Uterine smooth muscle cell (primary cell): ENCODE results near the gene TIAM1. TPM values are rescaled to one million over a fixed set of nuclear protein-coding genes. Genes with fewer than 3 reads are reported as not detected.

Source experiments
- total RNA-seq: library from RNA; depleted of rRNA; stranded (reverse); fragments of >200 nt; gene quantifications from 2 replicates; pipeline ENCODE4 v1.2.3, GENCODE V29; 2014

The TIAM1 gene, protein sequence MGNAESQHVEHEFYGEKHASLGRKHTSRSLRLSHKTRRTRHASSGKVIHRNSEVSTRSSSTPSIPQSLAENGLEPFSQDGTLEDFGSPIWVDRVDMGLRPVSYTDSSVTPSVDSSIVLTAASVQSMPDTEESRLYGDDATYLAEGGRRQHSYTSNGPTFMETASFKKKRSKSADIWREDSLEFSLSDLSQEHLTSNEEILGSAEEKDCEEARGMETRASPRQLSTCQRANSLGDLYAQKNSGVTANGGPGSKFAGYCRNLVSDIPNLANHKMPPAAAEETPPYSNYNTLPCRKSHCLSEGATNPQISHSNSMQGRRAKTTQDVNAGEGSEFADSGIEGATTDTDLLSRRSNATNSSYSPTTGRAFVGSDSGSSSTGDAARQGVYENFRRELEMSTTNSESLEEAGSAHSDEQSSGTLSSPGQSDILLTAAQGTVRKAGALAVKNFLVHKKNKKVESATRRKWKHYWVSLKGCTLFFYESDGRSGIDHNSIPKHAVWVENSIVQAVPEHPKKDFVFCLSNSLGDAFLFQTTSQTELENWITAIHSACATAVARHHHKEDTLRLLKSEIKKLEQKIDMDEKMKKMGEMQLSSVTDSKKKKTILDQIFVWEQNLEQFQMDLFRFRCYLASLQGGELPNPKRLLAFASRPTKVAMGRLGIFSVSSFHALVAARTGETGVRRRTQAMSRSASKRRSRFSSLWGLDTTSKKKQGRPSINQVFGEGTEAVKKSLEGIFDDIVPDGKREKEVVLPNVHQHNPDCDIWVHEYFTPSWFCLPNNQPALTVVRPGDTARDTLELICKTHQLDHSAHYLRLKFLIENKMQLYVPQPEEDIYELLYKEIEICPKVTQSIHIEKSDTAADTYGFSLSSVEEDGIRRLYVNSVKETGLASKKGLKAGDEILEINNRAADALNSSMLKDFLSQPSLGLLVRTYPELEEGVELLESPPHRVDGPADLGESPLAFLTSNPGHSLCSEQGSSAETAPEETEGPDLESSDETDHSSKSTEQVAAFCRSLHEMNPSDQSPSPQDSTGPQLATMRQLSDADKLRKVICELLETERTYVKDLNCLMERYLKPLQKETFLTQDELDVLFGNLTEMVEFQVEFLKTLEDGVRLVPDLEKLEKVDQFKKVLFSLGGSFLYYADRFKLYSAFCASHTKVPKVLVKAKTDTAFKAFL (N-terminal part only)
- total RNA-seq, result 0.37 and 0.89 TPM in 2 replicates

DNA sequence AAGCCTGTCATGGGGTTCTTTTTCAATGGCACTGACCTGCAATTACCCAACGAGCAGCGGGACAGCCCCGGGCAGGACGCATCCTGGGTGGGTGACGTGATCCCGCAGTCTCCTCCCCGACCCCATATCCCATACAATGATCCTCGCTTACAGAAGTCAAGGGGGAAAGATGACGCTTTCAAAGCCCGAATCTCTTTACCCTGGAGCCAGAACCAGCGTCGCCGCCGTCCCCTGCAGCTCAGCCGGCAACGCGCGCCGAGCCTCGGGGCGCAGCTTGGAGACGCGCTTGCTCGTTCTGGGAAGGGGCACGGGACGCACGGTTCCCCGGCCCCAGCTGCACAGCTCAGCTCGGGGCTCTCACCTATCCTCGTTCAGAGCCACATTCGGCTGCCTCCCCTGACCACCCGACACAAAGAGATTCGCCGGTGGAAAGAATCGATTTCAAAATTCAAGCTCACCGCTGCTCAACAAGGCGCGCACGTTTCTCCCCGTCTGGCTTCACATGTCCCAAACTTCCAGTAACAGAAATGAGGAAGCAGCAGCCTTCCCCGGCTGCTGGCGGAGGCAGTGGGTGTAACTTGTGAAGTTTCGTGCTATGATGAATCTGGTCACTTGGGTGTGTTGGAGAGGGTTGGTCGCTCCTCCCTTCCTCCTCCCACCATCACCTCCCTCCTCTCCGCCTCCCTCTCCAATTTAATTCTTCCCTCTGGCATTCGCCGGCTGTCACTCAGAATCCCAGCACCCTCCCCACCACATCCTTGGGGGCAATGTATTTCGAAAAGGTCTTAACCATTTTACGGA lies at the start of gene TIAM1:
TIAM1 (minus strand) TSS at position 582 of the 801 bp plus-strand sequence. CDS start 77,289 bp downstream, outside the sequence.

